ENCODE measurements around the gene SP2. TPM values are rescaled to one million over a fixed set of nuclear protein-coding genes. Genes with fewer than 3 reads are reported as not detected.
A peak's percentile ranks its signal among the peaks of the same experiment; 100 is the strongest.

SP2 gene
- total RNA-seq, 1 experiment from 2014 or later: 22.2 TPM

- H3K4me1 ChIP-seq (ENCODE audit: control insufficient read depth in 1 of 2, insufficient read depth in 2 of 2, low read length in 2 of 2): peaks cover 2 to 34% of the 10 kb centered on the region in 2 experiments
- no peak overlapping the region for H3K4me3 ChIP-seq (replicated peaks in 1 of 2; ENCODE audit: low read depth in 1 of 2, low read length in 2 of 2)
- H4K20me1 ChIP-seq (ENCODE audit: insufficient read depth): no peaks in the 10 kb centered on the region
- ChIA-PET CTCF (interaction anchor here (0.9 to 2.9 kb wide), 5 partner anchors 11 to 139 kb away, joined by 3 to 12 read pairs (median 7); partner anchors contain the start of gene SCRN2), POLR2A (no interaction called here), RAD21 (ENCODE audit: low non-redundant PET in 1 of 2, low total read pairs in 2 of 2, uncharacterized antibody in 2 of 2, unreplicated experiment in 2 of 2) (no interaction called here)
- peak overlapping the region; percentile 8; the same call in 1 of the 2 replicates for H3K9ac ChIP-seq (ENCODE audit: low read length)
- H3K79me2 ChIP-seq (ENCODE audit: insufficient read depth, low read length): no peaks in the 10 kb centered on the region
- no peak for DNase-seq (ENCODE audit: low read depth, low spot score)
- H3K4me2 ChIP-seq (ENCODE audit: low read length): peak overlapping the region; percentile 65
- intact Hi-C loops (cut with micrococcal nuclease): no loop called here
- no peaks in the 10 kb centered on the region for H3K27me3 ChIP-seq (ENCODE audit: insufficient read depth, low read length)
- H3K36me3 ChIP-seq (ENCODE audit: control insufficient read depth in 1 of 2, insufficient read depth in 2 of 2, low read length in 2 of 2): no peaks in the 10 kb centered on the region
- H3K9me3 ChIP-seq (ENCODE audit: control insufficient read depth in 1 of 2, insufficient read depth in 1 of 2, low read depth in 1 of 2, low read length in 2 of 2): no peaks in the 10 kb centered on the region
- no TSS peak for BruUV-seq (replicated peaks)
- ATAC-seq: no peak
- TF ChIP-seq SIN3A (IDR thresholded peaks at IDR 0.05; ENCODE audit: low read depth) (no peak), YY1 (IDR thresholded peaks at IDR 0.05; ENCODE audit: extremely low read depth, insufficient replicate concordance, low read depth, low read length) (no peak), ZFX (IDR thresholded peaks at IDR 0.05) (no peak), CEBPB (IDR thresholded peaks at IDR 0.05; ENCODE audit: low read depth) (no peak), SRF (IDR thresholded peaks at IDR 0.05; ENCODE audit: low read depth) (no peak), TCF7L2 (IDR thresholded peaks at IDR 0.05; ENCODE audit: borderline replicate concordance, extremely low read depth, insufficient read depth, insufficient read length) (no peak), ZBTB33 (IDR thresholded peaks at IDR 0.05; ENCODE audit: extremely low read depth, insufficient replicate concordance, low read length) (no peak), CTCF (IDR thresholded peaks at IDR 0.05 in 2 of 3, conservative IDR thresholded peaks at IDR 0.05 in 1 of 3; ENCODE audit: borderline replicate concordance in 1 of 3, insufficient read depth in 1 of 3, low read depth in 2 of 3, low read length in 2 of 3) (no peak), FOSL1 (IDR thresholded peaks at IDR 0.05; ENCODE audit: low read depth) (no peak), EZH2phosphoT487 (IDR thresholded peaks at IDR 0.05; ENCODE audit: borderline replicate concordance) (no peak), CBX3 (IDR thresholded peaks at IDR 0.05; ENCODE audit: low read depth) (no peak), ZNF274 (IDR thresholded peaks at IDR 0.05; ENCODE audit: low read depth, low read length) (no peak), SP1 (IDR thresholded peaks at IDR 0.05; ENCODE audit: low read depth) (no peak)
- H3K9me2 ChIP-seq (ENCODE audit: insufficient read depth): no peaks in the 10 kb centered on the region
- no peak overlapping the region for H3K27ac ChIP-seq (ENCODE audit: low read depth, low read length)
- no peak overlapping the region for H2AFZ ChIP-seq (ENCODE audit: low read depth, low read length, poor library complexity, severe bottlenecking)
Measured at GRCh38 chr17:47879028-47879585, 16.9 kb upstream of the SP2 start.
